HepG2 (cell line): ENCODE measurements around the gene TMEM14B. TPM values are rescaled to one million over a fixed set of nuclear protein-coding genes. Genes with fewer than 3 reads are reported as not detected.
A peak's percentile ranks its signal among the peaks of the same experiment; 100 is the strongest.

Source experiments
- ADNP ChIP-seq: sonication (generic); formaldehyde crosslinking; IDR thresholded peaks from 2 replicates; pipeline ENCODE4 v1.4.0; 2020; ENCODE audit warnings: missing genetic modification reagents
- ESRRA ChIP-seq: sonication (generic); formaldehyde crosslinking; IDR thresholded peaks from 2 replicates; pipeline ENCODE4 v1.5.1; 2020; ENCODE audit warnings: mild to moderate bottlenecking, low read depth, missing genetic modification reagents
- FOXA3 ChIP-seq: IDR thresholded peaks from 2 replicates; pipeline ENCODE4 v1.6.1; 2016; ENCODE audit warnings: missing genetic modification reagents, missing compliant biosample characterization
- MIER3 ChIP-seq: IDR thresholded peaks from 2 replicates; pipeline ENCODE4 v1.6.1; 2016; ENCODE audit warnings: missing compliant biosample characterization, borderline replicate concordance
- NFATC3 ChIP-seq: sonication (generic); formaldehyde crosslinking; IDR thresholded peaks from 2 replicates; pipeline ENCODE4 v1.5.1; 2020; ENCODE audit warnings: mild to moderate bottlenecking, missing genetic modification reagents
- NR0B2 ChIP-seq: sonication (generic); formaldehyde crosslinking; IDR thresholded peaks from 2 replicates; pipeline ENCODE4 v1.4.0; 2020; ENCODE audit warnings: mild to moderate bottlenecking, missing genetic modification reagents
- RAD51 ChIP-seq: fragments of 450-650 bp; IDR thresholded peaks from 2 replicates; pipeline ENCODE4 v1.6.1; 2016; ENCODE audit warnings: borderline replicate concordance
- RBAK ChIP-seq: sonication (generic); formaldehyde crosslinking; IDR thresholded peaks from 2 replicates; pipeline ENCODE4 v1.5.1; 2020; ENCODE audit warnings: mild to moderate bottlenecking, missing genetic modification reagents
- SIX4 ChIP-seq: sonication (generic); formaldehyde crosslinking; IDR thresholded peaks from 2 replicates; pipeline ENCODE4 v1.4.0; 2020; ENCODE audit warnings: missing genetic modification reagents
- STAG1 ChIP-seq: sonication (generic); formaldehyde crosslinking; IDR thresholded peaks from 2 replicates; pipeline ENCODE4 v1.4.0; 2020; ENCODE audit warnings: missing genetic modification reagents
- ZBTB39 ChIP-seq: sonication (generic); formaldehyde crosslinking; IDR thresholded peaks from 2 replicates; pipeline ENCODE4 v1.5.0; 2020; ENCODE audit warnings: missing genetic modification reagents
- ZNF331 ChIP-seq: sonication (generic); formaldehyde crosslinking; IDR thresholded peaks from 2 replicates; pipeline ENCODE4 v1.4.0; 2020; ENCODE audit warnings: missing genetic modification reagents
- ZNF362 ChIP-seq: sonication (generic); formaldehyde crosslinking; IDR thresholded peaks from 2 replicates; pipeline ENCODE4 v1.4.0; 2020; ENCODE audit warnings: missing genetic modification reagents, mild to moderate bottlenecking, borderline replicate concordance
- ZNF382 ChIP-seq: sonication (generic); formaldehyde crosslinking; IDR thresholded peaks from 2 replicates; pipeline ENCODE4 v1.5.0; 2020; ENCODE audit warnings: missing genetic modification reagents, mild to moderate bottlenecking, borderline replicate concordance
- ZNF512 ChIP-seq: sonication (generic); formaldehyde crosslinking; IDR thresholded peaks from 2 replicates; pipeline ENCODE4 v1.4.0; 2020; ENCODE audit warnings: mild to moderate bottlenecking, missing genetic modification reagents
- ZNF558 ChIP-seq: sonication (generic); formaldehyde crosslinking; IDR thresholded peaks from 2 replicates; pipeline ENCODE4 v1.9.0; 2022; ENCODE audit warnings: mild to moderate bottlenecking, missing genetic modification reagents, borderline replicate concordance
- polyA plus RNA-seq, 8 experiments: library from polyadenylated mRNA; depleted of rRNA in 3 of 8; stranded (reverse) in 7 of 8; unstranded in 1 of 8; fragments of >200 nt; fragmentation: Illumina TruSeq in 4 of 8; extraction: Trizol in 4 of 8; gene quantifications; 2 replicates each; pipeline versions ENCODE4 v1.2.1 to v1.2.3, GENCODE V29; 2011 to 2016; ENCODE audit warnings: low read depth in 4 of 8, missing spikeins in 1 of 8, mixed read lengths in 1 of 8; ENCODE audit not compliant: insufficient read depth in 1 of 8
- total RNA-seq, 5 experiments: library from RNA; depleted of rRNA; stranded (reverse); fragments of >200 nt; fragmentation: Illumina TruSeq; extraction: Trizol; gene quantifications; 2 replicates each; pipeline ENCODE4 v1.2.3, GENCODE V29; 2016; ENCODE audit warnings: low read depth in 1 of 5

The TMEM14B gene
- total and polyA plus RNA-seq, 2 of the 13 experiments (the other 11 are each of a cell fraction or from before 2014, with no cell fraction given) = 133 to 200 TPM

- TF ChIP-seq ZBTB39 (CRISPR knock-in tag) (no peak), ZNF331 (CRISPR knock-in tag) (no peak), RAD51 (no peak), ZNF382 (CRISPR knock-in tag) (no peak), RBAK (CRISPR knock-in tag) (no peak), MIER3 (CRISPR knock-in tag) (no peak), ZNF558 (CRISPR knock-in tag) (no peak), ZNF512 (no peak), STAG1 (CRISPR knock-in tag) (no peak), NR0B2 (CRISPR knock-in tag) (no peak), SIX4 (CRISPR knock-in tag) (no peak), ZNF362 (CRISPR knock-in tag) (no peak), FOXA3 (CRISPR knock-in tag) (peak; percentile 82; the same call in 1 of the 2 replicates), NFATC3 (CRISPR knock-in tag) (no peak), ESRRA (no peak), ADNP (CRISPR knock-in tag) (no peak)
These were observed 53.2 kb downstream of the TMEM14B start (continued) for GRCh38 chr6:10800810-10801209.
